ENCODE measurements around the gene LRP1-AS.
A peak's percentile ranks its signal among the peaks of the same experiment; 100 is the strongest.

The LRP1-AS gene

DNA sequence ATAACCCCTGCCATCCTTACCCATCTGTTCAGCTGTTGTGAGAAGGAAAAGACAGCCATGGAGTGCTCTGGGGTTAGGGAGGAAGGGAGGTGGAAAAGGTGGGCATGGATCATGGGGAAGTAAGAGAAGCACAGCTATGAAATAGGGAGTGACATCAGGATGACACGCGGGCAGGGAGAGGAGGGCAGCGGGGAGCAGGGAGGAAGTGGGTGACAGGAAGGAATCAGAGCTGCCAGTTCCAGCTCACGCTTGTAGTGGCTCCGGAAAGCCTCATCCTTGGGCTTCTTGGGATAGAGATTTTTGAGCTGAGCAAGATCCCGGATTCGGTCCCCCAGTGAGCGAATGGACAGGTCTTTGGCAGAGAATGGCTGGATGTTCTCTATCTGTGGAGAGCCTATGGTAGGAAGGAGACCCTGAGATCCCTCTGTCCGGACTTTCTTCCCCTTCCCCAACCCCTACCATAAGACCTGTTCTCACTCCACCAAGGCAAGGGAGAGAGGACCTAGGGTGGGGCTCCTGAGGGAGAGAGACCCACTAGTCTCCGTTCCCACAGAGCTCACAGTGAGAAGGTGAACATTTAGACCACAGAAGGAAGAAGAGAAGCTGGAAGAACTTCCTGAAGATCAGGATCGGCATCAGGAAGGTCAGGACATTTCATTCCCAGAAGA, 48.2 kb downstream of the LRP1-AS start:
- DNase-seq (ENCODE audit: low spot score): no peak
- TF ChIP-seq, protein P1, sequence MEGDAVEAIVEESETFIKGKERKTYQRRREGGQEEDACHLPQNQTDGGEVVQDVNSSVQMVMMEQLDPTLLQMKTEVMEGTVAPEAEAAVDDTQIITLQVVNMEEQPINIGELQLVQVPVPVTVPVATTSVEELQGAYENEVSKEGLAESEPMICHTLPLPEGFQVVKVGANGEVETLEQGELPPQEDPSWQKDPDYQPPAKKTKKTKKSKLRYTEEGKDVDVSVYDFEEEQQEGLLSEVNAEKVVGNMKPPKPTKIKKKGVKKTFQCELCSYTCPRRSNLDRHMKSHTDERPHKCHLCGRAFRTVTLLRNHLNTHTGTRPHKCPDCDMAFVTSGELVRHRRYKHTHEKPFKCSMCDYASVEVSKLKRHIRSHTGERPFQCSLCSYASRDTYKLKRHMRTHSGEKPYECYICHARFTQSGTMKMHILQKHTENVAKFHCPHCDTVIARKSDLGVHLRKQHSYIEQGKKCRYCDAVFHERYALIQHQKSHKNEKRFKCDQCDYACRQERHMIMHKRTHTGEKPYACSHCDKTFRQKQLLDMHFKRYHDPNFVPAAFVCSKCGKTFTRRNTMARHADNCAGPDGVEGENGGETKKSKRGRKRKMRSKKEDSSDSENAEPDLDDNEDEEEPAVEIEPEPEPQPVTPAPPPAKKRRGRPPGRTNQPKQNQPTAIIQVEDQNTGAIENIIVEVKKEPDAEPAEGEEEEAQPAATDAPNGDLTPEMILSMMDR (IDR thresholded peaks at IDR 0.05): no peak
- peak overlapping the region in 1 of 2 donors; percentile 41 for H3K27ac ChIP-seq
- no peak overlapping the region for H3K4me3 ChIP-seq

DNA sequence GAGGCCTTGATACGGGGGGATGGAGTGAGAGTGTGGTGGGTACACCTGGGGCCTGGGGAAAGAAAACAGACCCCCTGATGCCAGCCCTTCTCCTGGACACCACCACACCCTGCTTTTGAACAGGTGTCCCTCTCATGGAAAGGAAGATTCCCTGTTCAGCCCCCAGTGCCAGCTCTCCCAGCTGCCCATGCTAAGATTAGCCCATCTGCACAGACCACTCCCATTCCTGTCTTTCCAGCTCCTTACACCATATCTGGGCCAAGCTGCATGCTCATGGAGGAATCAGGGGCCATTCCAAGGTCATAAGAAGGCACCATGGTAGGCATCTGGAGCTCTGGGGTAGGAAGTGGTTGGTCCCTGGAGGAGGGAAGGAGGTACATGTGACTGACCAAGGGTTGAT, 48.9 kb downstream of the LRP1-AS start:
- TF ChIP-seq, protein P1 (IDR thresholded peaks at IDR 0.05): no peak
- no peak for DNase-seq (ENCODE audit: low spot score)
- Histone ChIP-seq H3K27ac (peak overlapping the region in 1 of 2 donors; percentile 41), H3K4me3 (no peak overlapping the region)

DNA sequence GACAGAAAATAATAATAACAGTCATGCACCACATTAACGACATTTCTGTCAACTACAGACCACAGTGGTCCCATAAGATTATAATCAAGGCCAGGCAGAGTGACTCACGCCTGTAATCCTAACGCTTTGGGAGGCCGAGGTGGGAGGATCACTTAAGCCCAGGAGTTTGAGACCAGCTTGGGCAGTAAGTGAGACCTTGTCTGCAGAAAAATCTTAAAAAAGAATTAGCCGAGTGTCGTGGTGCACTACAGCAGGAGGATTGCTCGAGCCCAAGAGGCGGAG, 49.9 kb downstream of the LRP1-AS start:
- Histone ChIP-seq H3K4me3 (no peak overlapping the region), H3K27ac (no peak overlapping the region)
- TF ChIP-seq, protein P1 (IDR thresholded peaks at IDR 0.05): no peak
- DNase-seq (ENCODE audit: low spot score): no peak

DNA sequence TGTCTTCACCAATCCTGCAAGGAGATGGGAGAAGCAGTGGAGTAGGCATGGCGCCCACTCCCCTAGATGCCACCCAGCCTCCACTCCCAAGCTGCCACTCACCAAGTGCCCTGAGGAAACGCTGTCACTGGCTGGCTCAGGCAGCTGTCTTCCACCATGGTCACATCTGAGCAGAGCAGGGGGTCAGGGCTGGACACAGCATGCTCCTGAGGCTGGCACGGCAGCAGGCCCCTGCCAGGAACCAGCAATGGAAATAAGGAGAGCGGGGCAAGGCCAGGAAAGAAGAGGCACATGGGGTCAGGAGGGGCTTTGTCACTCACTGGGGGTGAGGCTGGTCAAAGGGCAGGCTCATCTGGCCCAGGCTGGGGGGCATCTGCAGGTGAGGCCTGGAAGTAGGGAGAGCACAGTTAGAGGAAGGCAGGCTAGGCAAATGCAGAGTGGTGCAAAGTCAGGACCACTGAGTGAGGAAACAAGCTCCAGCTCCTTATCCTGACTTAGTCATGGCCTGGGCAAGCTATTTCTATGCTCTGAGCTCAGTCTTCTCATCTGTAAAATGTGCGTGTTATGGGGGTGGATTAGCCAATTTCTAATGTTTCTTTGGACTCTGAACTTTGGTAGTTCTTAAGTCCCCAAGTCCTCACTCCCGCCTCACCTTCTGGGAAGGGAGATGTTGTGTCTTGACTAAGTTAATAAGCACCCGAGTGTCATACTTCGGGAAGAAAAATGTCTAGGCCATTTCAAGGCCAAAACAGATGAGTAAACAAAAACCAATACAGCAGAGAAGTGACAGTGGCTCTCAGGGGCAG, 50.5 kb downstream of the LRP1-AS start:
- TF ChIP-seq, protein P1 (IDR thresholded peaks at IDR 0.05): no peak
- H3K4me3 ChIP-seq: no peak overlapping the region
- no peak for DNase-seq (ENCODE audit: low spot score)
- H3K27ac ChIP-seq: peak overlapping the region in 1 of 2 donors; percentile 15

DNA sequence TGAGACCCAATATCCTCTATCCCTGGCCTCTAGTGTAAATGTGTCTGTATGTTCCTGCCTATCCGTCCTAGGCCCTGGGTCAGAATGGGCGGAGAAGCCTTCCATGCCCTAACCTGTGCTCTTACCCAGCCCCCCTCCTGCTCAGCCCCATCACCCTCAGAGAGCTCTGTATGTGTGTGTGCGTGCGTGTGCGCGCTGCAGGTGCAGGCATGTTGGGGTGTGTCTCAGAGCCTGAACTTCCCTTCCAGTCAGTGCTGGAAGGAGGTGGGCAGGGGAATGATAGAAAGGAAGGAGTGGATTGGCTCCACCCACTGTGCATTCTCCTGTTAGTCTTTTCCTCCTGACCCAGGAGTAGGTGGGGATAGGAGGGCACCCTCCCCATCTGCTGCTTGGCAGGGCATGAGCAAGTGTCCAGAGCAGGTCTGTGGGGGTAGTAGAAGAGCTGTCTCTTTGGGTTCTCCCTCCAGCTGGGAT, 51.3 kb downstream of the LRP1-AS start:
- Histone ChIP-seq H3K4me3 (no peak overlapping the region), H3K27ac (peak overlapping the region in 1 of 2 donors; percentile 15)
- no peak for DNase-seq (ENCODE audit: low spot score)
- TF ChIP-seq, protein P1 (IDR thresholded peaks at IDR 0.05): no peak

DNA sequence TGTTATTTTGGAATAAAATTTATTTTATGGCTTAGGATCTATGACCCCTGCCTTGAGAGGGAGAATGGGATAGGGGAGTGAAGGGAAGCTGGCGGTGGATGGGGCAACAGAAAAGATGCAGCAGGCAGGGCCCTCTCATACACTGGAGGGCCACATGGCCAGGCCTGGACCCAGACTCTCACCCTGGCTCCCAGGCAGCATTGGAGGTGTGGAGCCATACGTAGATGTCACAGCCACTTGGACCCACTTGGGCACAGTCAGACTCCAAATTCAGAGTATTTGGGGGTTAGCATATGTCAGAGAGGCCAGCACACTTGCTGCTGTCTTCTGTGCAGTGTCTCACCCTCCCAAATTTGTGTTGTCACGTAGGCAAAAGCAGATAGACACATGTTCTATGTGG, 52.0 kb downstream of the LRP1-AS start:
- TF ChIP-seq, protein P1 (IDR thresholded peaks at IDR 0.05): no peak
- DNase-seq (ENCODE audit: low spot score): no peak

More for the DNA sequence above, 52.0 kb downstream of the LRP1-AS start:
- H3K4me3 ChIP-seq: no peak overlapping the region
- peak overlapping the region in 1 of 2 donors; percentile 22 for H3K27ac ChIP-seq

All from coronary artery (tissue), 2 donors.